GM18505 (cell line): ENCODE measurements around the gene BET1.

ENCODE experiments used
- ATAC-seq: cut with Tn5 transposase; IDR thresholded peaks from one replicate; pipeline ENCODE4 v1.9.1; 2021; ENCODE audit not compliant: unreplicated experiment
- POLR2A ChIP-seq: IDR thresholded peaks from 4 replicates; pipeline ENCODE4 v1.6.1; 2011; ENCODE audit warnings: borderline replicate concordance; ENCODE audit not compliant: insufficient read depth, insufficient read length; ENCODE audit errors: extremely low read depth

The BET1 gene

GRCh38 chr7:93964813-93965212 lies 39.3 kb downstream of the BET1 start:
- TF ChIP-seq POLR2A: no peak
- ATAC-seq: no peak

GRCh38 chr7:93964262-93964661 lies 39.9 kb downstream of the BET1 start:
- TF ChIP-seq POLR2A: no peak

GRCh38 chr7:93960986-93961385 lies 43.2 kb downstream of the BET1 start:
- ATAC-seq: no peak
- no peak for TF ChIP-seq POLR2A

More at GRCh38 chr7:93964262-93964661, 39.9 kb downstream of the BET1 start:
- no peak for ATAC-seq

- no peak for ATAC-seq
- TF ChIP-seq POLR2A: no peak
Measured at GRCh38 chr7:93958651-93959050, 45.5 kb downstream of the BET1 start.

- TF ChIP-seq POLR2A: no peak
- no peak for ATAC-seq
Measured at GRCh38 chr7:93958216-93958615, 45.9 kb downstream of the BET1 start.

GRCh38 chr7:93957767-93958166 lies 46.4 kb downstream of the BET1 start:
- no peak for TF ChIP-seq POLR2A

GRCh38 chr7:93955304-93955703 lies 48.9 kb downstream of the BET1 start:
- no peak for TF ChIP-seq POLR2A
- peak; percentile 72 for ATAC-seq

More at GRCh38 chr7:93957767-93958166, 46.4 kb downstream of the BET1 start:
- ATAC-seq: no peak

GRCh38 chr7:93949423-93949822 lies 54.7 kb downstream of the BET1 start:
- TF ChIP-seq POLR2A: no peak
- ATAC-seq: no peak

GRCh38 chr7:93948873-93949272 lies 55.3 kb downstream of the BET1 start:
- no peak for ATAC-seq

GRCh38 chr7:93948106-93948505 lies 56.0 kb downstream of the BET1 start:
- ATAC-seq: no peak
- TF ChIP-seq POLR2A: no peak

More at GRCh38 chr7:93948873-93949272, 55.3 kb downstream of the BET1 start:
- TF ChIP-seq POLR2A: no peak

- ATAC-seq: no peak
Measured at GRCh38 chr7:93945756-93946535, 58.2 kb downstream of the BET1 start.

GRCh38 chr7:93945083-93945482 lies 59.1 kb downstream of the BET1 start:
- ATAC-seq: no peak
- TF ChIP-seq POLR2A: no peak

More at GRCh38 chr7:93945756-93946535, 58.2 kb downstream of the BET1 start:
- TF ChIP-seq POLR2A: no peak

- ATAC-seq: no peak
- TF ChIP-seq POLR2A: no peak
Measured at GRCh38 chr7:93944673-93945072, 59.5 kb downstream of the BET1 start.

GRCh38 chr7:93943816-93944540 lies 60.2 kb downstream of the BET1 start:
- ATAC-seq: no peak
- TF ChIP-seq POLR2A: no peak
